ENCODE data around the gene PSTK. TPM values are rescaled to one million over a fixed set of nuclear protein-coding genes. Genes with fewer than 3 reads are reported as not detected.

The PSTK gene
- total and polyA plus RNA-seq, 8 donors = 1.2 to 11.6 (median 4.1) TPM; not detected in 2

GRCh38 chr10:123026302-123026701 lies 46.1 kb downstream of the PSTK start:
- Histone ChIP-seq H3K9me3 (no peaks in the 10 kb centered on the region), H3K27me3 (no peaks in the 10 kb centered on the region), H3K27ac (no peak overlapping the region), H3K4me3 (no peak overlapping the region), H3K36me3 (no peaks in the 10 kb centered on the region), H3K4me1 (peaks cover 0 to 7% (median 3%) of the 10 kb centered on the region in 4 donors)
- TF ChIP-seq POLR2A (IDR thresholded peaks at IDR 0.05) (no peak), POLR2AphosphoS5 (IDR thresholded peaks at IDR 0.05) (no peak), EP300 (IDR thresholded peaks at IDR 0.05) (no peak)
- TF ChIP-seq, protein P1, sequence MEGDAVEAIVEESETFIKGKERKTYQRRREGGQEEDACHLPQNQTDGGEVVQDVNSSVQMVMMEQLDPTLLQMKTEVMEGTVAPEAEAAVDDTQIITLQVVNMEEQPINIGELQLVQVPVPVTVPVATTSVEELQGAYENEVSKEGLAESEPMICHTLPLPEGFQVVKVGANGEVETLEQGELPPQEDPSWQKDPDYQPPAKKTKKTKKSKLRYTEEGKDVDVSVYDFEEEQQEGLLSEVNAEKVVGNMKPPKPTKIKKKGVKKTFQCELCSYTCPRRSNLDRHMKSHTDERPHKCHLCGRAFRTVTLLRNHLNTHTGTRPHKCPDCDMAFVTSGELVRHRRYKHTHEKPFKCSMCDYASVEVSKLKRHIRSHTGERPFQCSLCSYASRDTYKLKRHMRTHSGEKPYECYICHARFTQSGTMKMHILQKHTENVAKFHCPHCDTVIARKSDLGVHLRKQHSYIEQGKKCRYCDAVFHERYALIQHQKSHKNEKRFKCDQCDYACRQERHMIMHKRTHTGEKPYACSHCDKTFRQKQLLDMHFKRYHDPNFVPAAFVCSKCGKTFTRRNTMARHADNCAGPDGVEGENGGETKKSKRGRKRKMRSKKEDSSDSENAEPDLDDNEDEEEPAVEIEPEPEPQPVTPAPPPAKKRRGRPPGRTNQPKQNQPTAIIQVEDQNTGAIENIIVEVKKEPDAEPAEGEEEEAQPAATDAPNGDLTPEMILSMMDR (IDR thresholded peaks at IDR 0.05) = no peak
- intact Hi-C loops (cut with DNase I; ENCODE audit: low total_unique reads) = no loop called here
- WGBS, 5 donors = 29 to 64% (median 40%) methylated on average over 1 of the region's 1 CpG
- DNase-seq = no peak

- Histone ChIP-seq H3K4me3 (no peak overlapping the region), H3K36me3 (no peaks in the 10 kb centered on the region), H3K27ac (no peak overlapping the region), H3K4me1 (no peaks in the 10 kb centered on the region), H3K9me3 (no peaks in the 10 kb centered on the region), H3K27me3 (no peaks in the 10 kb centered on the region)
- no peak for TF ChIP-seq POLR2A (IDR thresholded peaks at IDR 0.05)
- no peak for TF ChIP-seq EP300 (IDR thresholded peaks at IDR 0.05)
- no peak for TF ChIP-seq POLR2AphosphoS5 (IDR thresholded peaks at IDR 0.05)
- TF ChIP-seq, protein P1 (IDR thresholded peaks at IDR 0.05) = no peak
- no peak for DNase-seq
- intact Hi-C loops (cut with DNase I; ENCODE audit: low total_unique reads) = no loop called here
These were observed 47.7 kb downstream of the PSTK start for GRCh38 chr10:123027861-123028260.

- TF ChIP-seq EP300 (IDR thresholded peaks at IDR 0.05) = no peak
- no peak for TF ChIP-seq POLR2AphosphoS5 (IDR thresholded peaks at IDR 0.05)
- no peak for TF ChIP-seq POLR2A (IDR thresholded peaks at IDR 0.05)
- Histone ChIP-seq H3K27me3 (no peaks in the 10 kb centered on the region), H3K9me3 (no peaks in the 10 kb centered on the region), H3K4me1 (no peaks in the 10 kb centered on the region), H3K4me3 (no peak overlapping the region), H3K36me3 (peaks cover 6 to 19% (median 17%) of the 10 kb centered on the region in 4 donors), H3K27ac (no peak overlapping the region)
- DNase-seq = no peak
- intact Hi-C loops (cut with DNase I; ENCODE audit: low total_unique reads) = no loop called here
- 79 to 100% (median 92%) methylated on average over 1 of the region's 1 CpG for WGBS, 5 donors
These were observed 50.9 kb downstream of the PSTK start for GRCh38 chr10:123031124-123031523.

DNA sequence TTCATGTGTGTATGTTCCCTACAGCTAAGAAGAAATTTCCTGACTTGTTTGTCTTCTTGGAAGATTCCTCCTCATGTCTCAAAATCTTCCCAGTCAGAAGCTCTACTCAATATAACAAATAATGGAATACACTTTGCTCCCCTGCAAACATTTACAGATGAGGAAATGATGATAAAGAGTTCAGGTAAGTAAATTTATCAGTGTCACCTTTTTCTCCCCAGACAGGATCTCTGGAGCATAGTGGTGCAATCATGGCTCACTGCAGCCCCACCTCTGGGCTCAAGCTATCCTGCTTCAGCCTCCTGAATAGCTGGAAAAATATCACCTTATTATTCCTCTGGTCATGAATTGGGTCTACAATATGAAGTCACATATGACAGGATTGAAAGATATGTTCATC lies 54.1 kb downstream of the PSTK start:
- H3K4me1 ChIP-seq = no peaks in the 10 kb centered on the region
- no peak for DNase-seq
- intact Hi-C loops (cut with DNase I; ENCODE audit: low total_unique reads) = no loop called here
- H3K27ac ChIP-seq = no peak overlapping the region
- H3K36me3 ChIP-seq = peaks cover 6 to 51% (median 40%) of the 10 kb centered on the region in 4 donors
- H3K9me3 ChIP-seq = no peaks in the 10 kb centered on the region
- H3K4me3 ChIP-seq = no peak overlapping the region
- no peaks in the 10 kb centered on the region for H3K27me3 ChIP-seq
- TF ChIP-seq, protein P1 (IDR thresholded peaks at IDR 0.05) = no peak
- no peak for TF ChIP-seq POLR2AphosphoS5 (IDR thresholded peaks at IDR 0.05)
- no peak for TF ChIP-seq EP300 (IDR thresholded peaks at IDR 0.05)
- TF ChIP-seq POLR2A (IDR thresholded peaks at IDR 0.05) = no peak

DNA sequence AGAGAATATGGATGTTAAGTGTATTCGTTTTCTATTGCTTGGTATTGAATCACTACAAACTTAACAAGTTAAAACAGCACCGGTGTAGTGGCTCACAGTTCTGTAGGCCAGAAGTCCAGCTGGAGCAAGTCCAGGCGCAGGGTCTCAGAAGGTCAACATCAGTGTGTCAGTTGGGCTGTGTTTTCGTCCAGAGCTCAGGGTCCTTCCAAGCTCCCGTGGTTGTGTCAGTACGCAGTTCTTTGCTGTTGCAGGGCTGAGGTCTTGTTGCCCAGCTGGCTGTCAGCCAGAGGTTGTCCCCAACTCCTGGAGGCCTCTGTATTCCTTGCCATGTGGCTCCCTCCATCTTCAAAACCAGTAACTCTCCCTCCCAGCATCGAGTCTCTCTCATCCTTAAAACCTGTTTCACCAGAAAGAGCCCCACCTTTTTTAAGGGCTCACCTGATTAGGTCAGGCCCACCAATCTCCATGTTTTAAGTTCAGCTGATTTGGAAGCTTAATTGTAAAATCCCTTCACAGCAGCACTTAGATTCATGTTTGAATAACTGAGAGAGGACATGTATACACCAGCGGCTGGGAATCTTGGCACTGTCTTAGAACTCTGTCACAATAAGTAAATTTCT lies 55.4 kb downstream of the PSTK start:
- Histone ChIP-seq H3K36me3 (peaks cover 6 to 54% (median 42%) of the 10 kb centered on the region in 4 donors), H3K27me3 (no peaks in the 10 kb centered on the region), H3K4me3 (no peak overlapping the region), H3K27ac (no peak overlapping the region), H3K4me1 (no peaks in the 10 kb centered on the region), H3K9me3 (no peaks in the 10 kb centered on the region)
- DNase-seq = no peak
- TF ChIP-seq POLR2AphosphoS5 (IDR thresholded peaks at IDR 0.05) (no peak), POLR2A (IDR thresholded peaks at IDR 0.05) (no peak), EP300 (IDR thresholded peaks at IDR 0.05) (no peak)
- TF ChIP-seq, protein P1 (IDR thresholded peaks at IDR 0.05) = no peak
- intact Hi-C loops (cut with DNase I; ENCODE audit: low total_unique reads) = no loop called here
- 87 to 94% (median 89%) methylated on average over 8 of the region's 8 CpGs for WGBS, 5 donors

Data from stomach (tissue), 9 donors.